ENCODE measurements around the gene CTU2. TPM values are rescaled to one million over a fixed set of nuclear protein-coding genes. Genes with fewer than 3 reads are reported as not detected.

CTU2 gene
- total RNA-seq, 3 donors from 2014 or later (not counting 1 experiment from before 2014, with no cell fraction given): 36.6 to 43.3 (median 39.9) TPM

DNA sequence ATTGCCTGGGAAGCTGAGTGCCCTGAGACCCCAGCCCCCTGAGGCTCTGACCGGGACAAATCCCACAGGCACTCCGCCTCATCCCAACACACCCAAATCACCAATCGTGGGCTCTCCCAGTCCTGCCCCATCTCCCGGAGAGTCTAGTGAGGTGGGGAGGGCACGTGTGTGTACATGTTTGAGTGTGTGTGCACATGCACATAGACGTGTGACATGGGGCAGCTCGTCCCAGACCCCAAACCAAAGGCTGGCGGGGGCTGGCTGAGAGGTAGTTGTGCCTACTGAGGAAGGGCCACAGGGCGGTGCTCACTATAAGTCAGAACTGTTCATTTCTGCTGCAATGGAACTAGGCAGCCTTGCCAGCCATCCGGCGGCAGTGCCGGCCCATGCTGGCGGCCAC, 28.6 kb upstream of the CTU2 start:
- no peaks in the 10 kb centered on the region for H3K27me3 ChIP-seq (ENCODE audit: control insufficient read depth, insufficient read depth, low read length)
- intact Hi-C loops (cut with micrococcal nuclease): no loop called here
- peaks cover 26% of the 10 kb centered on the region for H3K36me3 ChIP-seq (ENCODE audit: control insufficient read depth, insufficient read depth, low read length)
- H3K4me1 ChIP-seq (ENCODE audit: control insufficient read depth, insufficient read depth, low read length): peaks cover 20% of the 10 kb centered on the region
- 76% methylated on average over 10 of the region's 13 CpGs for WGBS (ENCODE audit: insufficient coverage)
- H3K9me3 ChIP-seq (ENCODE audit: control insufficient read depth, insufficient read depth, low read length): no peaks in the 10 kb centered on the region
- no peak for TF ChIP-seq CTCF (IDR thresholded peaks at IDR 0.05)
- no peak overlapping the region for H3K4me3 ChIP-seq (ENCODE audit: low read length)
- DNase-seq (no peak), ATAC-seq (no peak)
- H3K9me3 Mint-ChIP-seq: no peaks in the 10 kb centered on the region
- peaks cover 7 to 16% of the 10 kb centered on the region in 2 donors for H3K4me1 Mint-ChIP-seq
- H3K27ac ChIP-seq (ENCODE audit: low read length): no peak overlapping the region
- H3K27me3 Mint-ChIP-seq (ENCODE audit: low read depth in 2 of 2): no peaks in the 10 kb centered on the region
- H3K36me3 Mint-ChIP-seq: no peaks in the 10 kb centered on the region
- H3K27ac Mint-ChIP-seq: no peak overlapping the region
- H3K4me3 Mint-ChIP-seq: no peak overlapping the region

GRCh38 chr16:88678224-88678979, 27.9 kb upstream of the CTU2 start:
- no peak overlapping the region for H3K4me3 ChIP-seq (ENCODE audit: low read length)
- no peaks in the 10 kb centered on the region for H3K36me3 Mint-ChIP-seq
- no peak overlapping the region for H3K27ac Mint-ChIP-seq
- H3K27ac ChIP-seq (ENCODE audit: low read length): no peak overlapping the region
- H3K27me3 ChIP-seq (ENCODE audit: control insufficient read depth, insufficient read depth, low read length): no peaks in the 10 kb centered on the region
- peaks cover 20% of the 10 kb centered on the region for H3K4me1 ChIP-seq (ENCODE audit: control insufficient read depth, insufficient read depth, low read length)
- WGBS (ENCODE audit: insufficient coverage): 95% methylated on average over 32 of the region's 32 CpGs
- DNase-seq (no peak), ATAC-seq (no peak)
- H3K27me3 Mint-ChIP-seq (ENCODE audit: low read depth in 2 of 2): no peaks in the 10 kb centered on the region
- intact Hi-C loops (cut with micrococcal nuclease): no loop called here
- no peaks in the 10 kb centered on the region for H3K9me3 Mint-ChIP-seq
- no peak overlapping the region for H3K4me3 Mint-ChIP-seq
- peaks cover 7 to 16% of the 10 kb centered on the region in 2 donors for H3K4me1 Mint-ChIP-seq
- peaks cover 26% of the 10 kb centered on the region for H3K36me3 ChIP-seq (ENCODE audit: control insufficient read depth, insufficient read depth, low read length)
- TF ChIP-seq CTCF (IDR thresholded peaks at IDR 0.05): no peak
- H3K9me3 ChIP-seq (ENCODE audit: control insufficient read depth, insufficient read depth, low read length): no peaks in the 10 kb centered on the region

- H3K27me3 Mint-ChIP-seq (ENCODE audit: low read depth in 2 of 2): no peaks in the 10 kb centered on the region
- peak overlapping the region in 1 of 2 donors; percentile 82 for H3K27ac Mint-ChIP-seq
- intact Hi-C loops (cut with micrococcal nuclease): no loop called here
- Histone ChIP-seq H3K36me3 (ENCODE audit: control insufficient read depth, insufficient read depth, low read length) (peaks cover 26% of the 10 kb centered on the region), H3K4me3 (ENCODE audit: low read length) (no peak overlapping the region), H3K4me1 (ENCODE audit: control insufficient read depth, insufficient read depth, low read length) (peaks cover 38% of the 10 kb centered on the region), H3K27me3 (ENCODE audit: control insufficient read depth, insufficient read depth, low read length) (no peaks in the 10 kb centered on the region), H3K9me3 (ENCODE audit: control insufficient read depth, insufficient read depth, low read length) (no peaks in the 10 kb centered on the region), H3K27ac (ENCODE audit: low read length) (no peak overlapping the region)
- H3K4me1 Mint-ChIP-seq: peaks cover 7 to 35% of the 10 kb centered on the region in 2 donors
- 94% methylated on average over 5 of the region's 5 CpGs for WGBS (ENCODE audit: insufficient coverage)
- H3K4me3 Mint-ChIP-seq: no peak overlapping the region
- H3K36me3 Mint-ChIP-seq: no peaks in the 10 kb centered on the region
- DNase-seq: no peak
- no peaks in the 10 kb centered on the region for H3K9me3 Mint-ChIP-seq
- ATAC-seq: no peak
- no peak for TF ChIP-seq CTCF (IDR thresholded peaks at IDR 0.05)
Observed at GRCh38 chr16:88680554-88681083, 25.7 kb upstream of the CTU2 start.
